K562 (cell line): ENCODE measurements around the gene DLK1. TPM values are rescaled to one million over a fixed set of nuclear protein-coding genes. Genes with fewer than 3 reads are reported as not detected.

Experiments used
- ATAC-seq: fragments of 200-7000 bp; cut with Tn5 transposase; 3 replicates; pipeline ENCODE4 v1.9.1; 2020; ENCODE audit warnings: moderate library complexity
- BruUV-seq: library from RNA; stranded (reverse); fragments of 400-500 nt; replicated peaks from 2 replicates; lab custom pipeline; 2021; lab: Mats Ljungman, UMichigan
- CTCF ChIA-PET: fragments of 300-600 bp; formaldehyde crosslinking; extraction: SDS; loops from one replicate; lab custom pipeline; 2021; ENCODE audit warnings: low intra/inter-chr PET ratio; lab: Yijun Ruan, JAX
- POLR2A ChIA-PET: fragments of 300-600, 350-650 bp; sonication (Branson Sonifier 250); formaldehyde crosslinking; extraction: SDS; loops from one replicate; lab custom pipeline; 2021; ENCODE audit warnings: antibody characterized with exemption, inconsistent platforms; lab: Yijun Ruan, JAX
- DNase-seq, 4 experiments: peaks; one replicate each; pipeline versions ENCODE4 v3.0.0 to v3.0.0-alpha.2; 2011 to 2018; ENCODE audit warnings: low spot score in 3 of 4, mixed read lengths in 3 of 4; ENCODE audit errors: extremely low read depth in 1 of 4
- FAIRE-seq: peaks from 2 replicates; lab custom pipeline; 2011; peaks lifted over from hg19 to GRCh38; lab: Jason Lieb, UNC
- H2AFZ ChIP-seq: 2 replicates; pipeline ENCODE4 v1.6.0; 2011; ENCODE audit warnings: low read depth, low read length, control low read depth, inconsistent platforms
- H3K27ac ChIP-seq: fragments of 200-600 bp; 3 replicates; pipeline ENCODE4 v1.8.0; 2011; ENCODE audit warnings: low read depth, mild to moderate bottlenecking, control low read depth, inconsistent platforms, low read length, moderate library complexity, mixed read lengths; ENCODE audit errors: extremely low read depth
- H3K27me3 ChIP-seq, 2 experiments: fragments of 300-600 bp in 1 of 2; 2 replicates in 1 of 2; 3 replicates in 1 of 2; pipeline versions ENCODE4 v1.6.0 to v1.8.0; 2011; ENCODE audit warnings: inconsistent platforms in 2 of 2, low read length in 2 of 2, mild to moderate bottlenecking in 1 of 2, mixed read lengths in 1 of 2, moderate library complexity in 1 of 2; ENCODE audit not compliant: control insufficient read depth in 2 of 2, insufficient read depth in 2 of 2
- H3K36me3 ChIP-seq: fragments of 300-600 bp; 3 replicates; pipeline ENCODE4 v1.8.0; 2011; ENCODE audit warnings: mild to moderate bottlenecking, low read length, inconsistent platforms; ENCODE audit not compliant: control insufficient read depth, insufficient read depth
- H3K4me1 ChIP-seq, 2 experiments: fragments of 200-600 bp in 1 of 2; replicated peaks in 1 of 2; 2 replicates in 1 of 2; 3 replicates in 1 of 2; pipeline versions ENCODE4 v1.5.1 to v1.8.0; 2011; ENCODE audit warnings: inconsistent platforms in 2 of 2, low read length in 2 of 2, mild to moderate bottlenecking in 1 of 2, mixed read lengths in 1 of 2, moderate library complexity in 1 of 2; ENCODE audit not compliant: control insufficient read depth in 2 of 2, insufficient read depth in 2 of 2
- H3K4me2 ChIP-seq: 2 replicates; pipeline ENCODE4 v1.6.1; 2011; ENCODE audit warnings: low read length, control low read depth, inconsistent platforms, mixed read lengths; ENCODE audit not compliant: insufficient read depth
- H3K4me3 ChIP-seq: fragments of 200-600 bp; sonication (generic), shearing (Covaris generic); 2 replicates; pipeline ENCODE4 v1.5.1; 2016; ENCODE audit warnings: control low read depth, inconsistent platforms
- H3K79me2 ChIP-seq: fragments of 200-600 bp; 3 replicates; pipeline ENCODE4 v1.8.0; 2011; ENCODE audit warnings: low read length, inconsistent platforms; ENCODE audit not compliant: control insufficient read depth, insufficient read depth
- H3K9ac ChIP-seq, 2 experiments: 2 replicates each; pipeline versions ENCODE4 v1.6.0 to v1.6.1; 2011; ENCODE audit warnings: low read depth in 2 of 2, low read length in 2 of 2, control low read depth in 1 of 2, inconsistent platforms in 1 of 2, mild to moderate bottlenecking in 1 of 2, mixed read lengths in 1 of 2; ENCODE audit not compliant: insufficient read depth in 1 of 2
- H3K9me1 ChIP-seq: one replicate; pipeline ENCODE4 v1.6.0; 2011; ENCODE audit warnings: inconsistent platforms, mild to moderate bottlenecking, low read length, moderate library complexity; ENCODE audit not compliant: control insufficient read depth, insufficient read depth
- H3K9me3 ChIP-seq: replicated peaks from 2 replicates; pipeline ENCODE4 v1.5.1; 2011; ENCODE audit warnings: low read depth, low read length, inconsistent platforms; ENCODE audit not compliant: control insufficient read depth, insufficient read depth
- H4K20me1 ChIP-seq: replicated peaks from 2 replicates; pipeline ENCODE4 v1.6.1; 2011; ENCODE audit warnings: low read length, inconsistent platforms, mixed read lengths; ENCODE audit not compliant: control insufficient read depth, insufficient read depth
- ARNT ChIP-seq, 2 experiments: fragments of 450-650 bp; IDR thresholded peaks; 2 replicates each; pipeline ENCODE4 v1.6.1; 2016; ENCODE audit warnings: mild to moderate bottlenecking in 1 of 2
- HMGN3 ChIP-seq: IDR thresholded peaks from 2 replicates; pipeline ENCODE4 v1.6.1; 2011; ENCODE audit warnings: borderline replicate concordance, low read depth, mild to moderate bottlenecking, mixed read lengths, low read length; ENCODE audit not compliant: insufficient read length; ENCODE audit errors: extremely low read depth
- NR2F6 ChIP-seq: fragments of 450-650 bp; formaldehyde crosslinking; IDR thresholded peaks from 2 replicates; pipeline ENCODE4 v1.4.0; 2020; ENCODE audit warnings: mild to moderate bottlenecking
- SAP30 ChIP-seq: fragments of 200-600 bp; sonication (generic); IDR thresholded peaks from 2 replicates; pipeline ENCODE4 v1.6.1; 2012; ENCODE audit warnings: borderline replicate concordance, low read depth, mild to moderate bottlenecking, moderate library complexity, low read length, control low read depth, inconsistent platforms; ENCODE audit not compliant: insufficient read depth, poor library complexity, severe bottlenecking
- SMARCB1 ChIP-seq: IDR thresholded peaks from 2 replicates; pipeline ENCODE4 v1.6.1; 2011; ENCODE audit warnings: improper control_type of control experiment, low read depth; ENCODE audit not compliant: insufficient read length
- TCF3 ChIP-seq: sonication (generic); formaldehyde crosslinking; IDR thresholded peaks from 2 replicates; pipeline ENCODE4 v1.4.0; 2020; ENCODE audit warnings: mild to moderate bottlenecking, missing genetic modification reagents
- XRCC5 ChIP-seq: fragments of 200-400 bp; formaldehyde crosslinking; IDR thresholded peaks from 2 replicates; pipeline ENCODE4 v1.6.1; 2017; ENCODE audit warnings: low read depth, mild to moderate bottlenecking, low read length
- ZBTB33 ChIP-seq: sonication (generic); formaldehyde crosslinking; IDR thresholded peaks from 2 replicates; pipeline ENCODE4 v1.8.1; 2023; ENCODE audit warnings: mild to moderate bottlenecking, missing genetic modification reagents
- ZHX1 ChIP-seq: fragments of 150-350 bp; conservative IDR thresholded peaks from 2 replicates; pipeline ENCODE4 v1.6.1; 2014; ENCODE audit warnings: low read length
- ZNF23 ChIP-seq: fragments of 250-450 bp; sonication (Bioruptor Pico); IDR thresholded peaks from 2 replicates; pipeline ENCODE4 v1.4.0; 2020; ENCODE audit warnings: mild to moderate bottlenecking
- ZNF444 ChIP-seq: fragments of 250-450 bp; sonication (Bioruptor Pico); IDR thresholded peaks from 2 replicates; pipeline ENCODE4 v1.4.0; 2020; ENCODE audit warnings: mild to moderate bottlenecking, moderate library complexity
- ZNF584 ChIP-seq: fragments of 200-800 bp; sonication (Bioruptor generic); IDR thresholded peaks from 2 replicates; pipeline ENCODE4 v1.6.1; 2016; ENCODE audit warnings: low read depth, mild to moderate bottlenecking, missing genetic modification characterization, missing compliant biosample characterization
- ZNF639 ChIP-seq, 2 experiments: fragments of 200-800 bp in 1 of 2; sonication (Bioruptor generic) in 1 of 2; sonication (generic) in 1 of 2; formaldehyde crosslinking in 1 of 2; IDR thresholded peaks in 1 of 2; conservative IDR thresholded peaks in 1 of 2; 2 replicates each; pipeline versions ENCODE4 v1.5.0 to v1.6.1; 2016 to 2020; ENCODE audit warnings: missing compliant biosample characterization in 1 of 2, missing genetic modification characterization in 1 of 2, missing genetic modification reagents in 1 of 2
- ZNF740 ChIP-seq, 3 experiments: fragments of 200-800 bp in 1 of 3; sonication (Bioruptor generic) in 1 of 3; sonication (generic) in 1 of 3; formaldehyde crosslinking in 1 of 3; IDR thresholded peaks; 2 replicates each; pipeline versions ENCODE4 v1.6.1 to v1.8.0; 2016 to 2022; ENCODE audit warnings: mild to moderate bottlenecking in 2 of 3, missing compliant biosample characterization in 2 of 3, missing genetic modification characterization in 2 of 3, missing genetic modification reagents in 1 of 3
- WGBS: fragments of 100-300 bp; shearing (Covaris generic); methylation state at CpG from one replicate; pipeline ENCODE4 v1.1.6; 2016; ENCODE audit warnings: low coverage, mixed read lengths; ENCODE audit not compliant: insufficient coverage; ENCODE audit errors: missing lambda C conversion rate; 5-methylcytosine and 5-hydroxymethylcytosine counted together
- in situ Hi-C: fragments of 300-500 bp; cut with MboI; formaldehyde crosslinking; loops from 4 replicates; pipeline ENCODE4 v1.15.0; 2018; ENCODE audit warnings: inconsistent platforms, mixed read lengths
- intact Hi-C: fragments of 100-400 bp; cut with micrococcal nuclease; formaldehyde crosslinking; loops from 2 replicates; pipeline ENCODE4 v1.14.2; 2022
- polyA plus RNA-seq, 8 experiments: library from polyadenylated mRNA; depleted of rRNA in 4 of 8; stranded (reverse) in 5 of 8; unstranded in 3 of 8; fragments of >200 nt; fragmentation: Nextera tagmentation in 2 of 8; fragmentation: Illumina TruSeq in 1 of 8; extraction: Ambion mirVana in 2 of 8; extraction: Trizol in 1 of 8; gene quantifications; 2 replicates each; pipeline versions ENCODE4 v1.2.1 to v1.2.3, GENCODE V29; 2011 to 2014; ENCODE audit warnings: inconsistent platforms in 1 of 8, missing spikeins in 1 of 8
- total RNA-seq, 7 experiments: library from RNA; depleted of rRNA in 6 of 7; stranded (reverse); fragments of >200 nt in 6 of 7; fragmentation: Illumina TruSeq in 2 of 7; extraction: Trizol in 2 of 7; gene quantifications; 2 replicates each; pipeline versions ENCODE4 v1.2.1 to v1.2.3, GENCODE V29; 2011 to 2021; ENCODE audit warnings: low replicate concordance in 1 of 7

DLK1 gene
- total and polyA plus RNA-seq, 9 of the 15 experiments (the other 6 are each of a cell fraction or from before 2014, with no cell fraction given), result 4.4 to 97.2 (median 15.3) TPM

- Histone ChIP-seq H3K9me3 (no peaks in the 10 kb centered on the region), H3K9ac (peak overlapping the region in 1 of 2 experiments; percentile 26; a peak in 1 of 4 replicates), H3K27me3 (no peaks in the 10 kb centered on the region), H3K4me1 (peaks cover 0 to 53% of the 10 kb centered on the region in 2 experiments; a peak in 2 of 5 replicates), H2AFZ (no peak overlapping the region), H3K9me1 (no peaks in the 10 kb centered on the region), H3K36me3 (no peaks in the 10 kb centered on the region), H3K27ac (no peak overlapping the region), H3K79me2 (no peaks in the 10 kb centered on the region), H4K20me1 (no peaks in the 10 kb centered on the region), H3K4me3 (no peak overlapping the region), H3K4me2 (no peak overlapping the region)
- BruUV-seq, result no TSS peak
- FAIRE-seq (no peak), ATAC-seq (no peak), DNase-seq (no peak)
- intact Hi-C loops (no loop called here), in situ Hi-C loops (no loop called here)
- POLR2A ChIA-PET, result interaction anchor here (1.0 kb wide), 1 partner anchor 11 kb away, joined by 4 read pairs; no protein-coding TSS in a partner anchor
- CTCF ChIA-PET, result no interaction called here
- WGBS, result 43% methylated on average over 7 of the region's 7 CpGs
- no peak for TF ChIP-seq ZNF23
- TF ChIP-seq SAP30, result no peak
- TF ChIP-seq ZBTB33 (CRISPR knock-in tag), result no peak
- TF ChIP-seq ZNF584 (CRISPR knock-in tag), result no peak
- TF ChIP-seq NR2F6 (CRISPR knock-in tag), result no peak
- TF ChIP-seq ZNF639 (CRISPR knock-in tag; conservative IDR thresholded peaks at IDR 0.05 in 1 of 2, IDR thresholded peaks at IDR 0.05 in 1 of 2), result no peak
- TF ChIP-seq HMGN3, result no peak
- no peak for TF ChIP-seq TCF3 (CRISPR knock-in tag)
- no peak for TF ChIP-seq ARNT (IDR thresholded peaks at IDR 0.05)
- TF ChIP-seq SMARCB1, result no peak
- no peak for TF ChIP-seq ZHX1
- no peak for TF ChIP-seq ZNF740 (CRISPR knock-in tag; IDR thresholded peaks at IDR 0.05)
- TF ChIP-seq ZNF740 (tag; IDR thresholded peaks at IDR 0.05), result no peak
- TF ChIP-seq ZNF444 (CRISPR knock-in tag), result no peak
- no peak for TF ChIP-seq XRCC5
Observed at GRCh38 chr14:100712490-100712889, 14.2 kb upstream of the DLK1 start.
